Trophoblast cell (in vitro differentiated cells and primary cell): ENCODE data around the gene JCHAIN.

Experiments
- DNase-seq, 2 donors: peaks; one replicate each; pipeline ENCODE4 v3.0.0-alpha.2; 2016
- H2AFZ ChIP-seq: 2 replicates; pipeline ENCODE4 v1.6.1; 2013; ENCODE audit warnings: low read length, moderate library complexity, mild to moderate bottlenecking; ENCODE audit not compliant: insufficient read depth, poor library complexity
- H2AK5ac ChIP-seq: 2 replicates; pipeline ENCODE4 v1.6.1; 2013; ENCODE audit warnings: mild to moderate bottlenecking, low read length
- H2BK120ac ChIP-seq: 2 replicates; pipeline ENCODE4 v1.6.1; 2013; ENCODE audit warnings: low read length, mild to moderate bottlenecking, moderate library complexity; ENCODE audit not compliant: insufficient read depth, poor library complexity
- H2BK12ac ChIP-seq: 2 replicates; pipeline ENCODE4 v1.6.1; 2013; ENCODE audit warnings: mild to moderate bottlenecking, low read length, moderate library complexity
- H2BK5ac ChIP-seq: 2 replicates; pipeline ENCODE4 v1.6.1; 2013; ENCODE audit warnings: low read length, low read depth, moderate library complexity, mild to moderate bottlenecking; ENCODE audit not compliant: poor library complexity
- H3K14ac ChIP-seq: 2 replicates; pipeline ENCODE4 v1.6.1; 2013; ENCODE audit warnings: mild to moderate bottlenecking, low read length
- H3K18ac ChIP-seq: 2 replicates; pipeline ENCODE4 v1.6.1; 2013; ENCODE audit warnings: mild to moderate bottlenecking, low read length
- H3K23ac ChIP-seq: 2 replicates; pipeline ENCODE4 v1.6.1; 2013; ENCODE audit warnings: low read length
- H3K27ac ChIP-seq: 2 replicates; pipeline ENCODE4 v1.5.1; 2013; ENCODE audit warnings: low read depth, mild to moderate bottlenecking, inconsistent platforms, low read length, moderate library complexity
- H3K27me3 ChIP-seq: 2 replicates; pipeline ENCODE4 v1.6.1; 2013; ENCODE audit warnings: inconsistent platforms, mild to moderate bottlenecking, low read length, moderate library complexity; ENCODE audit not compliant: insufficient read depth
- H3K36me3 ChIP-seq, 2 experiments: 1 replicate in 1 of 2; 2 replicates in 1 of 2; pipeline ENCODE4 v1.6.1; 2013; ENCODE audit warnings: low read length in 2 of 2, mild to moderate bottlenecking in 2 of 2, moderate library complexity in 1 of 2; ENCODE audit not compliant: insufficient read depth in 2 of 2, control insufficient read depth in 1 of 2
- H3K4ac ChIP-seq: 2 replicates; pipeline ENCODE4 v1.6.1; 2013; ENCODE audit warnings: low read depth, mild to moderate bottlenecking, low read length, moderate library complexity
- H3K4me1 ChIP-seq, 2 experiments: 1 replicate in 1 of 2; 2 replicates in 1 of 2; pipeline ENCODE4 v1.6.1; 2013; ENCODE audit warnings: low read length in 2 of 2, mild to moderate bottlenecking in 2 of 2, moderate library complexity in 1 of 2; ENCODE audit not compliant: insufficient read depth in 2 of 2, control insufficient read depth in 1 of 2
- H3K4me2 ChIP-seq: 2 replicates; pipeline ENCODE4 v1.6.1; 2013; ENCODE audit warnings: inconsistent platforms, mild to moderate bottlenecking, low read length, moderate library complexity
- H3K4me3 ChIP-seq: 2 replicates; pipeline ENCODE4 v1.5.1; 2013; ENCODE audit warnings: mild to moderate bottlenecking, low read depth, low read length, inconsistent platforms
- H3K79me1 ChIP-seq: one replicate; pipeline ENCODE4 v1.6.1; 2013; ENCODE audit warnings: low read length
- H3K79me2 ChIP-seq: 2 replicates; pipeline ENCODE4 v1.6.1; 2013; ENCODE audit warnings: low read length, mild to moderate bottlenecking; ENCODE audit not compliant: control insufficient read depth, insufficient read depth, poor library complexity
- H3K9ac ChIP-seq: 2 replicates; pipeline ENCODE4 v1.6.1; 2013; ENCODE audit warnings: mild to moderate bottlenecking, low read length
- H3K9me3 ChIP-seq: 2 replicates; pipeline ENCODE4 v1.6.1; 2013; ENCODE audit warnings: low read depth, mild to moderate bottlenecking, control low read depth, inconsistent platforms, low read length; ENCODE audit not compliant: insufficient read depth
- H4K12ac ChIP-seq: 2 replicates; pipeline ENCODE4 v1.6.1; 2013; ENCODE audit warnings: low read depth, mild to moderate bottlenecking, low read length, moderate library complexity
- H4K8ac ChIP-seq: 2 replicates; pipeline ENCODE4 v1.6.1; 2013; ENCODE audit warnings: low read depth, mild to moderate bottlenecking, low read length, moderate library complexity
- H4K91ac ChIP-seq: one replicate; pipeline ENCODE4 v1.6.1; 2013; ENCODE audit warnings: low read depth, mild to moderate bottlenecking, low read length, moderate library complexity
- WGBS: extraction: QIAGEN DNeasy Blood & Tissue Kit; methylation state at CpG from one replicate; pipeline ENCODE4 v1.1.7; 2013; ENCODE audit warnings: missing lambda C conversion rate; ENCODE audit not compliant: insufficient read length, insufficient coverage; ENCODE audit errors: extremely low coverage; 5-methylcytosine and 5-hydroxymethylcytosine counted together

Gene JCHAIN

DNA sequence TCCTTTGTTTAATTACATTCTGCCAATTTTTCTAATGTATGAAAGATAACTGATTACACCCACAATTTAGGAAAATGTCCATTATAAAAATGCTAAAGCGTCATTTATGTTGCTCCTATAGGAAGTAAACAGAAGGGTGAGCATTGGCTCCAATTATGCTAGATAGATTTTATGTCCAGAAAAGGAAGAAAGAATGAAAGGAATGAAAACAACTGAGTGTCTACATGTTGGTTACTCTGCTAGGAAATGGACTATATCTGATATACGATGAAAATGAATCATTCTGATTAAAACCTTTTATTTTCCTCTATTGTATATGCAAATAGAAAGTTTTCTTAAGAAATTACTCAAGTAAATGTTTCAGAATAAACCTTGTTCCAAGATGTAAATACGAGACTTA lies 36.1 kb downstream of the JCHAIN start:
- H2AK5ac ChIP-seq = no peak overlapping the region
- no peak for DNase-seq
- H2BK12ac ChIP-seq = no peak overlapping the region
- H3K27me3 ChIP-seq = no peaks in the 10 kb centered on the region
- no peak overlapping the region for H3K9ac ChIP-seq
- no CpG with 5 or more reads among the region's 3 CpGs for WGBS
- no peaks in the 10 kb centered on the region for H3K9me3 ChIP-seq
- no peak overlapping the region for H2AFZ ChIP-seq
- no peak overlapping the region for H3K23ac ChIP-seq
- H4K8ac ChIP-seq = no peak overlapping the region
- H3K4me2 ChIP-seq = no peak overlapping the region
- H3K36me3 ChIP-seq = no peaks in the 10 kb centered on the region
- H3K14ac ChIP-seq = no peak overlapping the region
- no peaks in the 10 kb centered on the region for H3K4me1 ChIP-seq
- no peak overlapping the region for H3K27ac ChIP-seq
- H4K12ac ChIP-seq = no peak overlapping the region
- no peaks in the 10 kb centered on the region for H3K79me1 ChIP-seq
- no peak overlapping the region for H3K18ac ChIP-seq
- H3K4ac ChIP-seq = no peak overlapping the region
- H3K4me3 ChIP-seq = no peak overlapping the region
- H4K91ac ChIP-seq = no peak overlapping the region
- H2BK120ac ChIP-seq = no peak overlapping the region
- H3K79me2 ChIP-seq = no peaks in the 10 kb centered on the region
- H2BK5ac ChIP-seq = no peak overlapping the region

DNA sequence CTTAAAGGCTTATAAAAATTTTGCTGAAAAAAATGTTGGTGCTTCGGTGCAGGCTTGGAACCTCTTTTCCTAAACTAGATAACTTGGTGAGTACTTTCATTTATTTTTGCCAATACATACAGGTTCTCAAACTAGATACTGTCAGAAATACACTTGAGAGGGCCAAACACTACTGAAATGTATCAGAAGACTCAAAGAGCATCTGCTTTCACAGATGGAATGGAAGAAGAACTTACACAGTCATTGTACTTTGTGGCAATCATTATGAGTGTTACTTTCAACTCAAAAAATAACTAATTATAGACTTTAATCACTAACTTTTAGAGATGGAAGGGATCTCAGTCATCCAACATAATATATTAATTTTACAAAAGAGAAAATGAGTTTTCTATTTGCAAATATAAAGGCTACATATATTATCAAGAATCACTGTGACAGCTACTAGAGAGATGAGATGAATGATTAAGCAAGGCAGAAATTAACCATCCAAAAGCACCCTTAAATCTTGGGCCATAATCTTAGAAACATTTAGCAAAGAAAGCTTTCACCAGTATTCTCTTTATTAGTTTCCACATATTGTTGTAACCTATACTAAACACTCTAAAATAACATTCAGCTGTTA lies 36.7 kb downstream of the JCHAIN start:
- Histone ChIP-seq H3K4me1 (no peaks in the 10 kb centered on the region), H3K27ac (no peak overlapping the region), H2BK120ac (no peak overlapping the region), H2AK5ac (no peak overlapping the region), H4K12ac (no peak overlapping the region), H3K9ac (no peak overlapping the region), H3K4ac (no peak overlapping the region), H4K8ac (no peak overlapping the region), H3K79me1 (no peaks in the 10 kb centered on the region), H2BK12ac (no peak overlapping the region), H2BK5ac (no peak overlapping the region), H3K23ac (no peak overlapping the region), H3K9me3 (no peaks in the 10 kb centered on the region), H3K27me3 (no peaks in the 10 kb centered on the region), H3K4me3 (no peak overlapping the region), H3K36me3 (no peaks in the 10 kb centered on the region), H3K4me2 (no peak overlapping the region), H2AFZ (no peak overlapping the region), H3K14ac (no peak overlapping the region), H3K79me2 (no peaks in the 10 kb centered on the region), H4K91ac (no peak overlapping the region), H3K18ac (no peak overlapping the region)
- no CpG with 5 or more reads among the region's 1 CpG for WGBS
- DNase-seq = no peak

DNA sequence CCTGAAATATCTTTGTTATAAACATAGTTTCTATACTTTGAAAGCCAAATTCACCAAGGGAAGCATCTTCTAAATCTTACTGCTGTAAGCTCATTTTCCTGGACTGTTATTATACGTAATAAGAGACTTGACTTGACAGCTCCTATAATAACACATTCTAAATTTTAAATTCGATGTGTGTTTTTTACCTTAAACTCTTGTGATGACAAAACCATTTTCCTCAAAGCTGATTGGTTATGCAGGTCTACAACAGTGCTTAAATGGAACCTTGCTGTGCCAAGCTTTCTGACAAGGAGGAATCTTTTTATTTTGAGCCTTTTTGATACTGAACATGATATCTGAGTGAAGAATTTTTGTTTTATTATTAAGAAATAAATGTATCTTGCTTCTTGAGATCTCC lies 37.9 kb downstream of the JCHAIN start, which contains the start of gene ENAM:
Gene ENAM (plus strand): TSS at position 301 of the 400 bp plus-strand sequence. CDS start 757 bp downstream, outside the sequence.
- Histone ChIP-seq H3K9me3 (no peaks in the 10 kb centered on the region), H3K4me1 (no peaks in the 10 kb centered on the region), H3K9ac (no peak within 1 kb of the TSS), H3K79me1 (no peaks in the 10 kb centered on the region), H3K27me3 (no peaks in the 10 kb centered on the region), H3K36me3 (no peaks in the 10 kb centered on the region), H3K18ac (no peak within 1 kb of the TSS), H4K91ac (no peak within 1 kb of the TSS), H3K79me2 (no peaks in the 10 kb centered on the region), H3K23ac (no peak within 1 kb of the TSS), H2AK5ac (no peak within 1 kb of the TSS), H3K27ac (no peak within 1 kb of the TSS), H2BK120ac (no peak within 1 kb of the TSS), H4K8ac (no peak within 1 kb of the TSS), H3K4ac (no peak within 1 kb of the TSS), H4K12ac (no peak within 1 kb of the TSS), H3K4me2 (no peak within 1 kb of the TSS), H3K4me3 (no peak within 1 kb of the TSS), H2AFZ (no peak within 1 kb of the TSS), H3K14ac (no peak within 1 kb of the TSS), H2BK12ac (no peak within 1 kb of the TSS), H2BK5ac (no peak within 1 kb of the TSS)
- DNase-seq = no peak
- no CpG with 5 or more reads among the region's 2 CpGs for whole genome bisulfite sequencing

DNA sequence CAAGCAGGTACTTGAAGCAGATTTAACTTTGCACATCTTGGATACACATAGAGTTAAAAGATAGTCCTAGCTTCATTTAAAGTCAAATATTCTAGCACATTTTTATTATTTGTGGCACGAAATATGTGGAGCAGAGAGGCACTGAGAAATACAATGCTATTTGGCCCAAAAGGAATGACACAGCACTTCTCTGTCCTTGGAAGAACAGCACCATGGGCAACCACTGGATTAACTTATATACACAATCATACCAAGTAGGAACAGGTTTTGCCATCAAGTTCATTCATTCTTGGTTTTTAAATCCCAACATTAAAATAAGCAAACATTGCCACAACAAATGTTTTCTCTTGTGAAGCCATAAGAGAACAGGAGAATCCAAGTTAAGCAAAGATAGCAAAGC lies 38.7 kb downstream of the JCHAIN start:
- Histone ChIP-seq H3K4me3 (no peak overlapping the region), H3K18ac (no peak overlapping the region), H3K27ac (no peak overlapping the region), H3K27me3 (no peaks in the 10 kb centered on the region), H4K91ac (no peak overlapping the region), H3K4me2 (no peak overlapping the region), H3K23ac (no peak overlapping the region), H3K36me3 (no peaks in the 10 kb centered on the region), H2BK120ac (no peak overlapping the region), H3K79me2 (no peaks in the 10 kb centered on the region), H3K9ac (no peak overlapping the region), H2AK5ac (no peak overlapping the region), H2BK5ac (no peak overlapping the region), H3K9me3 (no peaks in the 10 kb centered on the region), H3K4me1 (no peaks in the 10 kb centered on the region), H3K4ac (no peak overlapping the region), H2AFZ (no peak overlapping the region), H4K12ac (no peak overlapping the region), H2BK12ac (no peak overlapping the region), H3K79me1 (no peaks in the 10 kb centered on the region), H4K8ac (no peak overlapping the region), H3K14ac (no peak overlapping the region)
- WGBS = no CpG with 5 or more reads among the region's 1 CpG
- DNase-seq = no peak
